Erythroblast (primary cell): ENCODE measurements around the gene RAD18.

ENCODE experiments used
- GATA1 ChIP-seq: IDR thresholded peaks from 2 replicates; pipeline ENCODE4 v1.6.1; 2011; ENCODE audit warnings: low read depth, mild to moderate bottlenecking, control low read depth, low read length, moderate library complexity
- POLR2A ChIP-seq: IDR thresholded peaks from 2 replicates; pipeline ENCODE4 v1.6.1; 2011; ENCODE audit warnings: mild to moderate bottlenecking, low read length

DNA sequence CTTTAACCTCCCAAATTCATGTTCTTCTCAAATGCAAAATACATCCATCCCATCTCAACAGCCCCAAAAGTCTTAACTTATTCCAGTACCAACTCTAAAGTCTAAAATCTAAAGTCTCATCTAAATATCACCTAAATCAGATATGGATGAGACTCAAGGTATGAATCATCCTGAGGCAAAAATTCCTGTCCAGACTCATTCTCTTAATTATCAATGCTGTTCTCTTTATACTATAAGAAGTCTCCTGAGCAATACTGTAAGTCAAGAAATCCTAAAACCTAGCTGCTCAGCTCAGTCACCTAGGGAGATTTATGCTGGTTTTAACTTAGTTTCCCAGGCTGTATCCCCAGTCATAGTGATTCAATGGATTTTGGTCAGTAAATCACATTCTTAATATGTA is 11.1 kb downstream of the RAD18 start:
- TF ChIP-seq POLR2A (no peak), GATA1 (no peak)
